DMS 273 treated with DMSO at 0.1 percent for 48 hours (cell line): ENCODE measurements around the gene MED8.
A peak's percentile ranks its signal among the peaks of the same experiment; 100 is the strongest.
"Not testable (repeated sequence)": the region's sequence is repeated elsewhere in the genome, so short reads cannot be mapped to it uniquely, and the experiment has no call there.

Experiments
- DNase-seq: peaks from one replicate; lab custom pipeline; 2025; lab: John Stamatoyannopoulos, UW

Gene MED8

GRCh38 chr1:43383449-43383848, 6.2 kb downstream of the MED8 start:
- no peak for DNase-seq

GRCh38 chr1:43382027-43382779, 7.4 kb downstream of the MED8 start:
- DNase-seq = no peak

- no peak for DNase-seq
These were observed 8.0 kb downstream of the MED8 start for GRCh38 chr1:43381612-43382011.

GRCh38 chr1:43379476-43379875, 10.1 kb downstream of the MED8 start:
- no peak for DNase-seq

- DNase-seq = no peak
These were observed 11.8 kb downstream of the MED8 start for GRCh38 chr1:43377831-43378230.

- DNase-seq = no peak
These were observed 12.8 kb downstream of the MED8 start for GRCh38 chr1:43376723-43377235.

- no peak for DNase-seq
These were observed 16.3 kb downstream of the MED8 start for GRCh38 chr1:43373066-43373940.

GRCh38 chr1:43372172-43372571, 17.4 kb downstream of the MED8 start:
- no peak for DNase-seq

GRCh38 chr1:43370564-43370963, 19.0 kb downstream of the MED8 start:
- DNase-seq = no peak

GRCh38 chr1:43369779-43370178, 19.8 kb downstream of the MED8 start:
- DNase-seq = not testable (repeated sequence)

- DNase-seq = no peak
These were observed 21.0 kb downstream of the MED8 start for GRCh38 chr1:43368646-43369020.

- DNase-seq = peak; percentile 54
These were observed 21.5 kb downstream of the MED8 start, which contains the start of gene ELOVL1 for GRCh38 chr1:43367904-43368645. Gene ELOVL1, minus strand, starts transcription at chr1:43368011. Its CDS starts 2,402 bp downstream, at chr1:43365609.

GRCh38 chr1:43367026-43367903, 22.3 kb downstream of the MED8 start:
- DNase-seq = no peak

- DNase-seq = no peak
These were observed 23.0 kb downstream of the MED8 start for GRCh38 chr1:43366601-43367025.

GRCh38 chr1:43366179-43366578, 23.4 kb downstream of the MED8 start:
- no peak for DNase-seq

GRCh38 chr1:43365678-43366077, 23.9 kb downstream of the MED8 start:
- DNase-seq = no peak

GRCh38 chr1:43363935-43364525, 25.6 kb downstream of the MED8 start:
- no peak for DNase-seq

GRCh38 chr1:43363283-43363934, 26.2 kb downstream of the MED8 start:
- no peak for DNase-seq

- DNase-seq = no peak
These were observed 29.0 kb downstream of the MED8 start for GRCh38 chr1:43360616-43361015.

- no peak for DNase-seq
These were observed 29.9 kb downstream of the MED8 start for GRCh38 chr1:43359696-43360095.
